ENCODE measurements around the gene ENDOV. TPM values are rescaled to one million over a fixed set of nuclear protein-coding genes. Genes with fewer than 3 reads are reported as not detected.

ENDOV gene
- total and polyA plus RNA-seq, 8 donors, result 2.3 to 122 (median 13.2) TPM

DNA sequence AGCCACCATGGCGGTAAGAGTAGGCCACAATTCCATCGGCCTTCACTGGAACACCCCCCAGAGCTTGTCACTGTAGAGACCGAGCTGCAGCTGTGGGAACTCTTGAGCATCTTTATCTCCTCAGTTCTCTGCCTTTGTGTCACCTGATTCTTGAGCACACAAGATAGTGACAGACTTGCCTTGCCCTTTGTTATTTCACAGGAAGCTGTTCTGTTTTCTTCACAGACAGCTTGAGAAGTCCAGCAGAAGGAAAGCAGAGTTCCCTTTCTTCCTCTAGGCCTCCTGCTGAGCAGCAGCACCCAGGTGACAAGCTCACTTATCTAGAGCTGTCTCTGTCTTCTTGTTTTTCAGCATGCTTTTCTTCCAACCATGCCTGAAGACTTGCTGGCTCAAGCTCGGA lies 38.4 kb upstream of the ENDOV start:
- WGBS, 5 donors, result 79 to 93% (median 85%) methylated on average over 4 of the region's 4 CpGs
- H3K9me3 ChIP-seq, result no peaks in the 10 kb centered on the region
- H3K27ac ChIP-seq, result no peak overlapping the region
- intact Hi-C loops (cut with DNase I; ENCODE audit: low total_unique reads), result no loop called here
- no peaks in the 10 kb centered on the region for H3K4me1 ChIP-seq
- DNase-seq, result no peak
- H3K27me3 ChIP-seq, result no peaks in the 10 kb centered on the region
- no peak overlapping the region for H3K4me3 ChIP-seq
- TF ChIP-seq EP300 (IDR thresholded peaks at IDR 0.05), result no peak
- TF ChIP-seq POLR2AphosphoS5 (IDR thresholded peaks at IDR 0.05), result no peak
- no peak for TF ChIP-seq POLR2A (IDR thresholded peaks at IDR 0.05)
- TF ChIP-seq, protein P1, sequence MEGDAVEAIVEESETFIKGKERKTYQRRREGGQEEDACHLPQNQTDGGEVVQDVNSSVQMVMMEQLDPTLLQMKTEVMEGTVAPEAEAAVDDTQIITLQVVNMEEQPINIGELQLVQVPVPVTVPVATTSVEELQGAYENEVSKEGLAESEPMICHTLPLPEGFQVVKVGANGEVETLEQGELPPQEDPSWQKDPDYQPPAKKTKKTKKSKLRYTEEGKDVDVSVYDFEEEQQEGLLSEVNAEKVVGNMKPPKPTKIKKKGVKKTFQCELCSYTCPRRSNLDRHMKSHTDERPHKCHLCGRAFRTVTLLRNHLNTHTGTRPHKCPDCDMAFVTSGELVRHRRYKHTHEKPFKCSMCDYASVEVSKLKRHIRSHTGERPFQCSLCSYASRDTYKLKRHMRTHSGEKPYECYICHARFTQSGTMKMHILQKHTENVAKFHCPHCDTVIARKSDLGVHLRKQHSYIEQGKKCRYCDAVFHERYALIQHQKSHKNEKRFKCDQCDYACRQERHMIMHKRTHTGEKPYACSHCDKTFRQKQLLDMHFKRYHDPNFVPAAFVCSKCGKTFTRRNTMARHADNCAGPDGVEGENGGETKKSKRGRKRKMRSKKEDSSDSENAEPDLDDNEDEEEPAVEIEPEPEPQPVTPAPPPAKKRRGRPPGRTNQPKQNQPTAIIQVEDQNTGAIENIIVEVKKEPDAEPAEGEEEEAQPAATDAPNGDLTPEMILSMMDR (IDR thresholded peaks at IDR 0.05), result no peak
- peaks cover 92 to 100% (median 100%) of the 10 kb centered on the region in 4 donors for H3K36me3 ChIP-seq

DNA sequence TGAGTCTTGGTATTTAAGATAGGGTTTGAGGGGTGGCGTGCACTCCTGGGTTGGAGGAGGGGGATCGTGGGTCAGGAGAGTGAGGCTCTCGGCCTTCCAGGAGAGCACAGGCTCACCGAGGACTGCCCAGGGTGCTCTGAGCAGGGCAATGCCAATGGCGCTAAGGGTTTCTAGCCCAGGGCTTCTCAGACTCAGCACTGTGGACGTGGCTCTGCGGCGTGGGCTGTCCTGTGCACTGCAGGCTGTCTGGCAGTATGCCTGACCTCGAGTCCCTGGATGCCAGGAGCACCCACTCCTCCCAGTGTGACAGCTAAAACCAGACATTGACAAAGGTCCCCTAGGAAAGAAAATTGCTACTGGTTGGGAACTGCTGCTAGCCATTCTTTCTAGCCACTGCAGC lies 37.2 kb upstream of the ENDOV start:
- TF ChIP-seq, protein P1 (IDR thresholded peaks at IDR 0.05), result no peak
- no peak for TF ChIP-seq EP300 (IDR thresholded peaks at IDR 0.05)
- no peak for TF ChIP-seq POLR2A (IDR thresholded peaks at IDR 0.05)
- no peaks in the 10 kb centered on the region for H3K9me3 ChIP-seq
- 91 to 100% (median 93%) methylated on average over 5 to 9 of the region's 9 CpGs for WGBS, 5 donors
- peaks cover 87 to 100% (median 100%) of the 10 kb centered on the region in 4 donors for H3K36me3 ChIP-seq
- DNase-seq, result no peak
- no peaks in the 10 kb centered on the region for H3K4me1 ChIP-seq
- intact Hi-C loops (cut with DNase I; ENCODE audit: low total_unique reads), result no loop called here
- H3K4me3 ChIP-seq, result no peak overlapping the region
- H3K27me3 ChIP-seq, result no peaks in the 10 kb centered on the region
- no peak overlapping the region for H3K27ac ChIP-seq

DNA sequence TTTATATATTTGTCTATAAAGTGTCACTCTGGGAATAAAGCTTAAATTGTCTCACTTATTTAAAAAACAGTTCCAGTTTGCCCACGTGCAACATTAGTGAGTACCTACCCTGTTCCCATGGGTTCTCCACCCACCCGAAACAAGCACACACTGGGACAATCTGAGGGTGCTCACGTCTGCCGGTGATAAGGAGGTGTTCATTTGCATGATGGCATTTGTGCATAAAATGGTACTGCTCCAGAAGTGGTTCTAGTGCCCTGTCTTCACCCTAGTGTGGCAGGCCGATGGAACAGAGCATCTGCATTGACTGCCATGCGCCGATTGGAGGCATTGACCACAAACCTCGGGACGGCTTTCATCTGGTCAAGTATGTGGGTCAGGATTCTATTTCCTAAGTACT lies 35.6 kb upstream of the ENDOV start:
- H3K27ac ChIP-seq, result no peak overlapping the region
- TF ChIP-seq EP300 (IDR thresholded peaks at IDR 0.05), result no peak
- no peak for TF ChIP-seq POLR2A (IDR thresholded peaks at IDR 0.05)
- TF ChIP-seq, protein P1 (IDR thresholded peaks at IDR 0.05), result no peak
- TF ChIP-seq POLR2AphosphoS5 (IDR thresholded peaks at IDR 0.05), result no peak
- H3K9me3 ChIP-seq, result no peaks in the 10 kb centered on the region
- DNase-seq, result no peak
- no peaks in the 10 kb centered on the region for H3K4me1 ChIP-seq
- peaks cover 89 to 100% (median 100%) of the 10 kb centered on the region in 4 donors for H3K36me3 ChIP-seq
- WGBS, 5 donors, result 84 to 94% (median 88%) methylated on average over 8 to 9 of the region's 9 CpGs
- intact Hi-C loops (cut with DNase I; ENCODE audit: low total_unique reads), result no loop called here
- no peak overlapping the region for H3K4me3 ChIP-seq
- H3K27me3 ChIP-seq, result no peaks in the 10 kb centered on the region

DNA sequence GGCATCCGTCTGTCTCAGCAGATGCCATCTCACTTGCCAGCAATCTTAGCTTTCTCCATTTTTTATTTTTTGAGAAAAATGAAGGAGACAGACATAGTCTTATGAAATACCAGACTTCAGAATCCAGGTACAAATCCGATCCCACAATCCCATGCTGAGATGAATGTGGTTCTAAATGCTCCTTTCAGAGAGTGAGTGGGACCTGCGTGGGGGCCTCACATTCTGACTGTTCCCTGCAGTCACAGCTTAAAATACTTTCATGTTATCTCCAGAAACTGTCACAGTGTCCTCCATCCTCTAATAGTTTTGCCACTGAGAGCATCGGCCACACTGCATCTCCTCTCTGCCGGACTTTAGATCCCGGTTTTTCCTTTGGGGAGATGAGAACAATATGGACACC lies 34.9 kb upstream of the ENDOV start:
- Histone ChIP-seq H3K9me3 (no peaks in the 10 kb centered on the region), H3K36me3 (peaks cover 89 to 100% (median 100%) of the 10 kb centered on the region in 4 donors), H3K27me3 (no peaks in the 10 kb centered on the region), H3K4me1 (no peaks in the 10 kb centered on the region), H3K27ac (no peak overlapping the region), H3K4me3 (no peak overlapping the region)
- DNase-seq, result no peak
- TF ChIP-seq EP300 (IDR thresholded peaks at IDR 0.05) (no peak), POLR2A (IDR thresholded peaks at IDR 0.05) (no peak), POLR2AphosphoS5 (IDR thresholded peaks at IDR 0.05) (no peak)
- TF ChIP-seq, protein P1 (IDR thresholded peaks at IDR 0.05), result no peak
- WGBS, 5 donors, result 92 to 95% (median 94%) methylated on average over 6 of the region's 6 CpGs
- intact Hi-C loops (cut with DNase I; ENCODE audit: low total_unique reads), result loop anchor here (5.0 kb wide), 1 partner anchor 98 kb away; no protein-coding TSS in a partner anchor

All from stomach (tissue), 9 donors.